Mucosa of rectum (tissue), 2 donors: ENCODE data around the gene NUP50.

Experiments
- H3K27ac ChIP-seq, 2 donors: one replicate each; pipeline ENCODE4 v1.7.0; 2013; ENCODE audit warnings: inconsistent platforms in 2 of 2, low read depth in 2 of 2, low read length in 2 of 2
- H3K27me3 ChIP-seq, 2 donors: one replicate each; pipeline ENCODE4 v1.7.0; 2013; ENCODE audit warnings: low read length in 2 of 2; ENCODE audit not compliant: control insufficient read depth in 2 of 2, insufficient read depth in 2 of 2
- H3K36me3 ChIP-seq, 2 donors: one replicate each; pipeline ENCODE4 v1.7.0; 2013; ENCODE audit warnings: low read length in 2 of 2; ENCODE audit not compliant: control insufficient read depth in 2 of 2, insufficient read depth in 2 of 2
- H3K4me1 ChIP-seq, 2 donors: one replicate each; pipeline ENCODE4 v1.7.0; 2013; ENCODE audit warnings: low read length in 2 of 2, mild to moderate bottlenecking in 1 of 2; ENCODE audit not compliant: control insufficient read depth in 2 of 2, insufficient read depth in 2 of 2
- H3K4me3 ChIP-seq, 2 donors: one replicate each; pipeline ENCODE4 v1.7.0; 2013; ENCODE audit warnings: low read length in 2 of 2
- H3K9ac ChIP-seq, 2 donors: one replicate each; pipeline ENCODE4 v1.7.0; 2013; ENCODE audit warnings: low read length in 2 of 2, low read depth in 1 of 2, mild to moderate bottlenecking in 1 of 2
- H3K9me3 ChIP-seq, 2 donors: one replicate each; pipeline ENCODE4 v1.7.0; 2013; ENCODE audit warnings: low read length in 2 of 2; ENCODE audit not compliant: control insufficient read depth in 2 of 2
- donor health status: healthy.
- donor health status: Normal muscosa, but diverticular disease.

NUP50 gene

DNA sequence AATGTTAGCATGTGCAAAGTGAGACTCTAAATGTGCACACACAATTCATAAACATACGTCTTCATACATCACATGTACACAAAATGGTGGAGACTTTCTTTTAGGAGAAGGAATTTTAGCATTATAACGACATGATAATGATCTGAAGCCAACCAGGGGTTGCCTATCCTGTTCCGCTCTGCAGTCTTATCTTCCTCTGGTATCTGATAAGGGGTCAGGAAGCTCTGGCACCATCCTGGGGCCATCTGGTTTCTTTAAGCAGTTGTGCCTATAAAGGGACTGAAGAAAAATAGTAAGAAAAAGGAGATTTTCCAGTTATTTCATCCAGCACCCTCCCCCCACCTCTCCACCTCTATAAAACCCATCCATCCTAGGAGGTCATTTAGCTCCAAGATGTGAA is 5.8 kb upstream of the NUP50 start:
- no peak overlapping the region for H3K27ac ChIP-seq
- no peak overlapping the region for H3K9ac ChIP-seq
- H3K36me3 ChIP-seq = peaks cover 0 to 4% of the 10 kb centered on the region in 2 donors
- H3K4me3 ChIP-seq = no peak overlapping the region
- H3K4me1 ChIP-seq = peaks cover 0 to 22% of the 10 kb centered on the region in 2 donors
- H3K27me3 ChIP-seq = no peaks in the 10 kb centered on the region
- H3K9me3 ChIP-seq = no peaks in the 10 kb centered on the region

DNA sequence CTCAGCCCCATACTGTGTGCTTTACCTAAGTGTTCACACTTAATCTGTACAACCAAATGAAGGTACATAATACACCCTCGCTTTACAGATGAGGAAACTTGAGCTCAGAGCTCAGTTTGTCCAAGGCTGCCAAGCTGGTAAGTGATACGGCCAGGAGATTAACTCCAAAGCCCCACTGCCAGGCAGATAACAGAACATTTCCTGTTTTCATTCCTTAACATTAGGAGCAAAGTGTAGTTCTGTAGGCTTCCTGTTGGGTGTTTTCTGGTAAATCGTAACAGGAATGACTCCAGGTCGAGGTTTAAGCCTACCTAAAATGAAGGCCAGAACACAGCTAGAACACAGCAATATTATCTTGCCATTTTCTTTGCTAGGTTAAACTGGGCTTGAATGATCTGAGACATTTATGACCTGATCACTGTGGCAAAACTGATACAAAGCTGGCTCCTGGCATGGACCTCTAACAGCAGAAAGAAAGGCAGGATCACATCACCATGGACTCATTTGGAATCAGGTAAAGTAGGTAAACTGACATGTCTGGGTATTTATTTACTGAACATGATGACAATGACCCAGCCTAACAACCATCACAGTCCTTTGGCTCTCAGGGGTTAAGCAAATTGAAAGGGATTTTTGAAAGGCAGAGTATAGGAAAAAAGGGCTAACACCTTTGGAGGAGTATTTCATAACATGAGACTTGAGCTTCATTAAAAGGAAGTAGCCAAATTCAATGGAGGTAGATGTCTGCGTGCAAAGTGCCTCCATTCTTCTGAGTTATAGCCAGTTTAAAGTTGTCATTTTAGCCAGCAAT is 3.9 kb upstream of the NUP50 start:
- Histone ChIP-seq H3K4me1 (peaks cover 4 to 28% of the 10 kb centered on the region in 2 donors), H3K36me3 (peaks cover 0 to 4% of the 10 kb centered on the region in 2 donors), H3K4me3 (no peak overlapping the region), H3K9me3 (no peaks in the 10 kb centered on the region), H3K27ac (peak overlapping the region; percentile 56 to 82), H3K9ac (peak overlapping the region in 1 of 2 donors; percentile 39), H3K27me3 (no peaks in the 10 kb centered on the region)

DNA sequence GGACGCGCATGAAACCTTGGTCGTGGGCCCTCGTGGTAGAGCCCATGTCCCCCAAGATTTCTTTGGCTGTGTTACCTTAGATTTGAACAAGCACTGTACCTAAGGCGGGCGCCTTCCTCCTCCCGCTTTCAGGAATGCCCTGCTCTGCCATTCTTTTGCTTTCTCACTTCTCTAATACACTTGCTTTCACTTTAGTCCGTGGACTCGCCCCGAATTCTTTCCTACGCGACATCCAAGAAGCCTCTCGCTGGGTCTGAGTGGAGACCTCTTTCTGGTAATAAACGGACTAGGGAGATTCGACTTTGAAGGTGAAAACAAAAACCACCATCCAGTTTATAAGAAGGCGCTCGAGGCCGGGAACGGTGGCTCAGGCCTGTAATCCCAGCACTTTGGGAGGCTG is 1.2 kb upstream of the NUP50 start:
- Histone ChIP-seq H3K36me3 (peaks cover 0 to 9% of the 10 kb centered on the region in 2 donors), H3K9me3 (no peaks in the 10 kb centered on the region), H3K27ac (no peak overlapping the region), H3K27me3 (no peaks in the 10 kb centered on the region), H3K4me1 (peaks cover 11 to 39% of the 10 kb centered on the region in 2 donors), H3K4me3 (peak overlapping the region in 1 of 2 donors; percentile 79), H3K9ac (no peak overlapping the region)

DNA sequence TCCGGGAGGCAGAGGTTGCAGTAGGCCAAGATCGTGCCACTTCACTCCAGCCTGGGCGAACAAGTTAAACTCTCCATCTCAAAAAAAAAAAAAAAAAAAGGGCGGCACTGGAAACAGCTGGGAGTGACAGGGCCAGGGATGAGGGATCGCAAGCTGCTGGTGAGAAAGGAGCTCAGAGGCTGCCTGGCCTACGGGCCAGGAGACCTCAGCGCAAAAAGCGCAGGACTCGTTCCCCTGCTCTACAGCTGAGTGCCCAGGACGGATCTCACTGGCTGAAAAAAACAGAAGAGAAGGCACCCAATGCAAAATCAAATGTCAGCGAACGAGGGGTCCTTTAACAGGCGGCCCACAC is 650 bp upstream of the NUP50 start:
- H3K27me3 ChIP-seq = no peaks in the 10 kb centered on the region
- H3K27ac ChIP-seq = peak overlapping the region; percentile 84 to 85
- peak overlapping the region; percentile 76 to 79 for H3K4me3 ChIP-seq
- peak overlapping the region; percentile 68 to 88 for H3K9ac ChIP-seq
- peaks cover 11 to 39% of the 10 kb centered on the region in 2 donors for H3K4me1 ChIP-seq
- peaks cover 2 to 7% of the 10 kb centered on the region in 2 donors for H3K36me3 ChIP-seq
- H3K9me3 ChIP-seq = no peaks in the 10 kb centered on the region

DNA sequence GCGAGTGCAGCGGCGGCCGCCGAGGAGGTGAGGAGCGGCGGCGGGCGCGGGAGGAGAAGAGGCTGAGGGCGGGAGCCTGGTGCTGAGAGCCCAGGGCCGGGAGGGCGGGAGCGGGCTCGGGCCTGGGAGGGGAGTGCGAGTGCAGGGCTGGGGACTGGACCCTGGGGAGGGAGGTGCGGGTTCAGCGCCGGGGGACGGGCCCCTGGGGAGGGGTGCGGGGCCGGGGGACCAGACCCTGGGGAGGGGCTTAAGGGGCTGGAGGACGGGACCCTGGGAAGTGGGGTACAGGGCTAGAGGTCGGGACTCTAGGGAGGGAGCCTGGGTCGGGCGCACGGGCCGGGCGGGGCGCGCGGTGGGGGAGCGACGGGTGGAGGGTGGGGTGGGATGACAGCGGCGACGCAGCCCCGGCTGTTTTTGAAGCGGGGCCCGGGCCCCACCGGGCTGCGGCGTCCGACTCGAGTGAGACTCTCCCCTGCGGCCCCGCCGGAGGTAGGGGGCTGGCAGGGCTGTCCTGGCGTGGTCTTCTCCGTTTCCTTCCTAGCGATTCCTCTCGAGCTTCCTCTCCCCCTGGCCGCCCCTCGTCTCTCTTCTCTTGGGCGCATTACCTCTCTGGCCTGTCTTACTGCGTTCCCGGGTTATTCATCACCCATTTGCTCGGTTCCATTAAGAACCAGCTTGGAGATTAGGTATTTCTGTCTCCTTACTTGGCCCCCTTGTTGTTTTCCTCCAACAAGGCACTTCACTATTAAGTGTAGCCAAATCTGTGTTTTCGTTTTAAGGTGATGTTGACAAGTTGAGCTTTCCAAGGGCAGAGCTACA is 754 bp downstream of the NUP50 start:
- Histone ChIP-seq H3K9ac (peak overlapping the region; percentile 72 to 88), H3K9me3 (no peaks in the 10 kb centered on the region), H3K27ac (peak overlapping the region; percentile 80 to 85), H3K4me1 (peaks cover 11 to 33% of the 10 kb centered on the region in 2 donors), H3K27me3 (no peaks in the 10 kb centered on the region), H3K36me3 (peaks cover 9 to 14% of the 10 kb centered on the region in 2 donors), H3K4me3 (peak overlapping the region; percentile 76 to 84)

DNA sequence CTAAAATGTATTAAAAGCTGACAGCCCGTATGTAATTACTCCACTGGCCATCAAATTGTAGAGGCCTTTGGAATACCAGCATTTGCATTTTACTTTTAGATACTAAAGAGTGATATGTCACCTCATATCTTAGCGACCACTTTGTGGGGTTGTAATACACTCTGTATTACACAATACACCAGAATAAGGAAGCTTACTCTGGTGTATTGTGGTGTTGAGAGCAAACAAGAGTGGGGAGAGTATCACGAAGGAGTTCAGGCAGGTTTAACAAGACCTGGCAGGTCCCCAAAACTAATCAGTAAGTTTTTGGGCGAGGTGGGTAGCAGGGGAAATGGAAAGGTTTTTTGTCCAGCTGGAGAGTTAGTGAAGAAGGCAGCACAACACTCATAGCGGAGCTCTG is 3.2 kb downstream of the NUP50 start:
- Histone ChIP-seq H3K4me1 (peaks cover 11 to 21% of the 10 kb centered on the region in 2 donors), H3K27ac (no peak overlapping the region), H3K4me3 (no peak overlapping the region), H3K27me3 (no peaks in the 10 kb centered on the region), H3K9me3 (no peaks in the 10 kb centered on the region), H3K9ac (no peak overlapping the region), H3K36me3 (peaks cover 32 to 34% of the 10 kb centered on the region in 2 donors)

DNA sequence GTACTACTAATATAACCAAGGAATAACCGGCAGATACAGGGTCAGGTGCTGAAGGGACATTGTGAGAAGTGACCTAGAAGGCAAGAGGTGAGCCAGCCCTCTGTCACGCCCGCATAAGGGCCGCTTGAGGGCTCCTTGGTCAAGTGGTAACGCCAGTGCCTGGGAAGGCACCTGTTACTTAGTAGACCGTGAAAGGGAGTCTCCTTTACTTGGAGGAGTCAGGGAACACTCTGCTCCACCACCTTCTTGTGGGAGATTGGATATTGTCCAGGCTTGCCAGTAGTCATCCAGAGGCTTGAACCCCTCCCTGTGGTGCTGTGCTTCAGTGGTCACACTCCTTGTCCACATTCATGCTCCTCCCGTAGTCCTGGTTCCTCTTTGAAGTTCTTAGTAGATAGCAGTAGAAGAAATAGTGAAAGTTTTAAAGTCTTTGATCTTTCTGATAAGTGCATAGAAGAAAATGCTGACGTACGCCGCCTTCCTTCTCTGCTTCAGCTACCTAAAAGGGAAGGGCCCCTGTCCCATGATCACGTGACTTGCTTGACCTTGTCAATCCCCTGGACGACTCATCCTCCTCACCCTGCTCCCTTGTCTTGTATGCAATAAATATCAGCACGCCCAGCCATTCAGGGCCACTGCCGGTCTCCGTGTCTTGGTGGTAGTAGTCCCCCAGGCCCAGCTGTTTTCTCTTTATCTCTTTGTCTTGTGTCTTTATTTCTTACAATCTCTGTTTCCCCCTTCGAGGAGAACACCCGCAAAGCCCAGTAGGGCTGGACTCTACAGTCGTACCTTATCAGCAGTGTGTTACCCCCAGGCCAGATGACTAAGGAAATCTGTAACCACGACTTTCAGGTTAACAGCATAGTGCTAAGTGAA is 6.1 kb downstream of the NUP50 start:
- Histone ChIP-seq H3K9ac (no peak overlapping the region), H3K4me3 (no peak overlapping the region), H3K36me3 (peaks cover 53 to 57% of the 10 kb centered on the region in 2 donors), H3K27ac (no peak overlapping the region), H3K27me3 (no peaks in the 10 kb centered on the region), H3K9me3 (no peaks in the 10 kb centered on the region), H3K4me1 (peaks cover 7 to 11% of the 10 kb centered on the region in 2 donors)

DNA sequence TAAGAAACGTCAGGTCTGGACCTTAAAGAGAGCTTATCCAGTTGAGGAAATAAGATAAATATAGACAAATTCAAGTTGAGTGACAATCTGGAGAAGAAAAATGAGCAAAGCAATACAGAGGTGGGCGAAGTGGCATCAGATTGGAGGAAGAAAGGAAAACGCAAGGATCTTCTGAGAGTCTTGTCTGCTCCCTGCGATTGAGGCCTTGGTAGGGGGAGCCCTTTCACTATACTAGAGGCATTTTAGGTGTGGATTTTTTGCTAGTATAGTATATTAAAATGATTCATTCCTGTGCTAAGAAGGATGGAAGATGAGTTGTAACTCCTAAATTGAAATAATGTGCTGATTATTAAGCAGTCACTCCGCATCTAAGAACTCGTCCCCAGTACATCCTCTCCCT is 8.1 kb downstream of the NUP50 start:
- H3K9ac ChIP-seq = no peak overlapping the region
- H3K4me1 ChIP-seq = peaks cover 0 to 4% of the 10 kb centered on the region in 2 donors
- H3K4me3 ChIP-seq = no peak overlapping the region
- H3K27me3 ChIP-seq = no peaks in the 10 kb centered on the region
- no peak overlapping the region for H3K27ac ChIP-seq
- H3K9me3 ChIP-seq = no peaks in the 10 kb centered on the region
- peaks cover 64 to 74% of the 10 kb centered on the region in 2 donors for H3K36me3 ChIP-seq

DNA sequence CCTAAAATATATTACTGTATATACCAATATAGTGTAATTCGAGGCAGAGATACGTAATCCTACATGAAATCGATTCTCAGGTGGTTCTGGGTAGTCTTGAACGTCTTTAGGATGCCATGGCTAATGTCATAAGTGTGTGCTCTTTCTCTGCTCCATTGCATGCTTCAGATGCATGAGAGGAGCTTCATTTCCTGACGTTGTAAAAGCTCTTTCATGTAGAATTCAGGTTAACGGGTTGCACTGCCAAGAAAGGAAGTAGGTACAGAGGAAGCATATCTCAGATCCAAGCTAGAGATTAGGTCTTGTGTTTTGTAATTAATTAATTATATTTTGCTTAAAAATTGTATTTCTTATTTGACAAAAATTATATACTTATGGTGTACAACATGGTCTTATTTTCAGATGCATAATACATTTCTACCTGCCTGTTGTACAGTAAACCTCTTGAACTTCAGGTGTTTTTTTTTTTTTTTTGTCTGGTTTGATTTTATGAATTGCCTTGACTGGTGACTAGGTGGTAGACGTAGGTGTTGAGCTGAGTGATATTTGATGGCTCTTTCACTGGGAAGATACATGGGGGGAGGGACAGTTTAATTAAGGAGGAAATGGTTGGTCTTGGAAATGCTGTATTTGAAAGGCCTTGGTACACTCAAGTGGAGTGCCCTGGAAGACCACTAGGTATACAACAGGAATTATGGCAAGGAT is 9.3 kb downstream of the NUP50 start:
- Histone ChIP-seq H3K4me1 (no peaks in the 10 kb centered on the region), H3K27ac (no peak overlapping the region), H3K27me3 (no peaks in the 10 kb centered on the region), H3K9ac (no peak overlapping the region), H3K36me3 (peaks cover 69 to 73% of the 10 kb centered on the region in 2 donors), H3K9me3 (no peaks in the 10 kb centered on the region), H3K4me3 (no peak overlapping the region)
